T1000 (cell line): ENCODE results near the gene MAST3.
A peak's percentile ranks its signal among the peaks of the same experiment; 100 is the strongest.

Experiments used
- DNase-seq: peaks from one replicate; lab custom pipeline; 2025; ENCODE audit warnings: mixed read lengths; lab: John Stamatoyannopoulos, UW

Gene MAST3

DNA sequence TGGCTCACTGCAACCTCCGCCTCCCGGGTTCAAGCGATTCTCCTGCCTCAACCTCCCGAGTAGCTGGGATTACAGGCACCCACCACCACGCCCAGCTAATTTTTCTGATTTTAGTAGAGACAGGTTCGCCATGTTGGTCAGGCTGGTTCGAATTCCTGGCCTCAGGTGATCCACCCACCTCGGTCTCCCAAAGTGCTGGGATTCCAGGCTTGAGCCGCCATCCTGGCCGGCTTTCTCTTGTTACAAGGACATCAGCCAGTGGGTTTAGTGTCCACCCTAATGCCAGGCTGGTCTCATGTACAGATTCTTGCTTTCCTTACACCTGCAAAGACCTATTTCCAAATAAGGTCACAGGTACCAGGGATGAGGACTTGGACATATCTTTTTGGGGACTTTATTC, 62.2 kb downstream of the MAST3 start:
- DNase-seq, result no peak

DNA sequence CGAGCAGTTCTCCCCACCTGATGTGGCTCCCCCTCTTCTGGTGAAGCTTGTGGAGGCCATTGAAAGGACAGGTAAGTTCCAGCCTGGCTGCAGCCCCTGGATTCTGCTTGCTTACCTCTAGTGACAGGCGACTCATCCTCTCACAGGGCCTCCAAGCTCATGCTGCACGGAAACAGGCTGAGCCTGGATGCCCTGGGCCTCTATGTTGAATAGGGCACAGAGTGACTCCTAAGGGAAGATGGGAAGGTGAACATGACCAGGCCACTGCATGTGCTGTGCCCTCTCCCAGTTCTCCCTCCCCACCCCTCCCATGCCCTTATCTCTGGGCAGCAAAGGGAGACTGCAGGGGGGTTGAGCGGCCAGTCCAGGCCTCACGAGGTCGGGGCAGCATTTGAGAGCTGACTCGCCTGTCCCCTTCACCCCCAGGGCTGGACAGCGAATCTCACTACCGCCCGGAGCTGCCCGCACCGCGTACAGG, 63.0 kb downstream of the MAST3 start:
- no peak for DNase-seq

DNA sequence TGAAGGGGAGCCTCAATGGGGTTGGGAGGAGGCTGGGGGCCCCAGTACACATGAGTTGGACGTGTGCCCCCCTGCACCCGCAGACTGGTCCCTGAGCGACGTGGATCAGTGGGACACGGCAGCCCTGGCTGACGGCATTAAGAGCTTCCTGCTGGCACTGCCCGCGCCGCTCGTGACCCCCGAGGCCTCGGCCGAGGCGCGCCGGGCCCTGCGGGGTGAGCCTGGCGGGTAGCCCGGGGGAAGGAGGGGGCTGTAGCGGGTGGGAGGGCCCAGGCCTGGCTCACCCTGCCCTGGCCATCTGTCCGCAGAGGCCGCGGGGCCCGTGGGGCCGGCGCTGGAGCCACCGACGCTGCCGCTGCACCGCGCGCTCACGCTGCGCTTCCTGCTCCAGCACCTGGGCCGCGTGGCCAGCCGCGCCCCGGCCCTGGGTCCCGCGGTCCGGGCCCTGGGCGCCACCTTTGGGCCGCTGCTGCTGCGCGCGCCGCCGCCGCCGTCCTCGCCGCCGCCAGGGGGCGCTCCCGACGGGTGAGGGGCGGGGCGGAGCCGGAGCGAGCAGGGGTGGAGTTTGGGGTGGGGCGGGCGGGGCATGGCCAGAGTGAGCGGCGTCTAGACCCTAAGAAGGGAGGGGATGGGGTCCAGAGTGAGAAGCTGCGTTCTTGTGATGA, 63.5 kb downstream of the MAST3 start:
- peak; percentile 28 for DNase-seq

DNA sequence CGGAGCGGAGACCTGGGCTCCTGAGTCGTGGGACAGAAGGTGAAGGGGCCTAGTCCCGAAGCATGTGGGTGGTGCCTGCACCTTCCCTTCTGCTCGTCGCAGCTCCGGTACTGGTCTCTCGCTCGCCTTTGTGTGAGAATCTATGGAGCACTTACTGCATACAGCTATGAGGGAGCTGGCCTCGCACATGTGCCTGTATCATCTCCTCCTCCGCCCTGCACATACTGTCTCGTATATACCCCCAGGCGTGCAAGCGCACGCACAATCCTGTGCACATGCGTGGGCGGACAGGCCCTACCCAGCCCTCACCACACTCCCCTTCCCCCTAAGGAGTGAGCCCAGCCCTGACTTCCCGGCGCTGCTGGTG, 64.0 kb downstream of the MAST3 start:
- DNase-seq, result no peak

DNA sequence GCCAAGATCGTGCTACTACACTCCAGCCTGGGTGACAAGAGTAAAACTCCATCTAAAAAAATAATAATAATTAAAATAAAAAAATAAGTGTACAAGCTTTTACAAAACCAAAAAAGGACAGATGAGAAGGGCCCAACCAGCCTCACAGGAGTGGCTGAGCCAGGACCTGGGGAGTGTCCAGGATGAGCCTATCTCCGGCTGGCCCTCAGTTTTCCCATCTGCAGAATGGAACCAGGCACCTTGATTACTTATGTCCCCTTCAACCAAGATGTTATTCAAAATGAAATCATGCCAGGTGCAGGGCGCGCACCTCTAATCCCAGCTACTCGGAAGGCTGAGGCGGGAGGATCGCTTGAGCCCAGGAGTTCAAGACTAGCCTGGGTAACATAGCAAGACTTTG, 66.5 kb downstream of the MAST3 start:
- no peak for DNase-seq

DNA sequence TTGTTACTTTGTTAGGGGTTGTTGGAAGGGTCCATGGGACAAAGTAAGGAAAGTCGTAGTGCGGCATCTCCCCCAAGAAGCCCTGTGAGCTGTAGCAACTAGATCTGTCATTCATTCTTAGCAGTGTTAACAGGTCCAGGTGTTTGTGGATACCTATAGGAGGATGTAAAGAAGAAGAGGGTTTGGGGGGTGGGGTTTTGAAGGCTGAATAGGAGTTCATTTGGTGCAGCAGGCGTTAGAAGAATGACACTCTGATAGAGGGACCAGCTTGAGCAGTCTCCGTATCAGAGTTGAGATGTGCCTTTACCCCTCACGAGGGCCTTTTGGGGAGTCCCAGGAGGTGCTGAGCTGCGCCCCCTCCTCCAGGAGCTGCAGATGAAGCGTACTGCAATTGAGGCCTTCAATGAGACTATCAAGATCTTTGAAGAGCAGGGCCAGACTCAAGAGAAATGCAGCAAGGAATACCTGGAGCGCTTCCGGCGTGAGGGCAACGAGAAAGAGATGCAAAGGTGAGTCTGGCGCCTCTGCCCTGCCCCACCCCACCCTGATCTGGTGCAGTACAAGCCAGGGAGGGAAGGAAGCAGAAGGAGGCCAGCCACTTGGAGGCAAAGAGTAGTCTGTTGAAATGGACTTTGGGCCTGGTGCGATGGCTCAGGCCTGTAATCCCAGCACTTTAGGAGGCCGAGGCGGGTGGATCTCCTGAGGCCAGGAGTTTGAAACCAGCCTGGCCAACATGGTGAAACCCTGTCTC, 68.4 kb downstream of the MAST3 start:
- DNase-seq, result no peak

DNA sequence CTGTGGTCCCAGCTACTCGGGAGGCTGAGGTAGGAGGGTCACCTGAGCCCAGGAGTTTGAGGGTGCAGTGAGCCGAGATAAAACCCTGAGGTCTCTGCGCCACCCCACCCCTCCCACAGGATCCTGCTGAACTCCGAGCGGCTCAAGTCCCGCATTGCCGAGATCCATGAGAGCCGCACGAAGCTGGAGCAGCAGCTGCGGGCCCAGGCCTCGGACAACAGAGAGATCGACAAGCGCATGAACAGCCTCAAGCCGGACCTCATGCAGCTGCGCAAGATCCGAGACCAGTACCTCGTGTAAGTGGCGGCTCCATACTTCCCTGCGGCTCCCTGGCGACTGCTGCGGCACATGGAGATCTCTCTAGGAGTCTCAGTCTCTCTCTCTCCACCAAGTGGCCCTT, 69.4 kb downstream of the MAST3 start:
- DNase-seq, result no peak

DNA sequence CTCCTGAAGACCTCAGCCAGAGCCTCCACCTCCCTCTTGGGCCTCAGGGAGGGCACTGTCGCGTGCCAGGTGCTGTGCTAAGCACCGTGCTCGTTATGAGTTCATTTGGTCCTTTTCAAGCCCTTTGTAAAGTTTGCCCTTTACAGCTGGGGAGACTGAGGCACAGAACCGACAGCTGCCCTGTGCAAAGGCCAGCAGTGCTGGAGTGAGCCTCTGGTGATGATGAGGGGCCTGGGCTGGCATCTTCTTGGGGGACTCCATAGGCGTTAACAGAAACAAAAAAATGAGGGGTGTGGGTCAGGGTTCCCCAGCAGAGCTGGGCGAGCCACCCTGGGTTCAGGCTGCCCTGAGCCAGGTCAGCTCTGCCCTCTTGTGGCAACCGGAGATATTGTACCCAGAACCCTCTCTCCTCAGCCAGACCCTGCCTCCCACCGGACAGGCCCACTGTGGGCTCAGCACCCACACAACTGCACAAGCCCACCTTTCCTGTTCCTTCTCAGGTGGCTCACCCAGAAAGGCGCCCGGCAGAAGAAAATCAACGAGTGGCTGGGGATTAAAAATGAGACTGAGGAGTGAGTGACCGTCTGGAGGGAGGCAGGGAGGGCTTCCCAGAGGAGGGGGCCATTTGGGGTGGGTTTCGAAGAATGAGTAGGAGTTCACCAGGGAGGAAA, 70.5 kb downstream of the MAST3 start:
- DNase-seq, result no peak

DNA sequence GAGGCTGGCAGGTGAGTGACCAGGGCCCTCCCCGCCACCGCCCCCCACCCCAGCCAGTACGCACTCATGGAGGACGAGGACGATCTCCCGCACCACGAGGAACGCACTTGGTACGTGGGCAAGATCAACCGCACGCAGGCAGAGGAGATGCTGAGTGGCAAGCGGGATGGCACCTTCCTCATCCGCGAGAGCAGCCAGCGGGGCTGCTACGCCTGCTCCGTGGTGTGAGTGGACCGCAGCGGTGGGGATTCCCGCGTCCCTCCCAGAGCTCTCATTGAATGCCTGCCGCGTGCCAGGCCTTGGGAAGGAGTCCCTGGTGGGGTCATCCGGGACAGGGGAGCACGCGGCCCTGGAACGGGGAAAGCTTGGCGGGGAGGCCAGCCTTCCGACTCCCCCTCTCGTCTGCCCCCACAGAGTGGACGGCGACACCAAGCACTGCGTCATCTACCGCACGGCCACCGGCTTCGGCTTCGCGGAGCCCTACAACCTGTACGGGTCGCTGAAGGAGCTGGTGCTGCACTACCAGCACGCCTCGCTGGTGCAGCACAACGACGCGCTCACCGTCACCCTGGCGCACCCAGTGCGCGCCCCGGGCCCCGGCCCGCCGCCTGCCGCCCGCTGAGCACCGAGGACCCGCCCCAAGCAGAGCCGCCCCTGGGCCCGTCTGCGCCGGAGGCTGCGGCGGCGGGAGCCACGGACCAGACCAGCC, 71.2 kb downstream of the MAST3 start:
- DNase-seq, result no peak

DNA sequence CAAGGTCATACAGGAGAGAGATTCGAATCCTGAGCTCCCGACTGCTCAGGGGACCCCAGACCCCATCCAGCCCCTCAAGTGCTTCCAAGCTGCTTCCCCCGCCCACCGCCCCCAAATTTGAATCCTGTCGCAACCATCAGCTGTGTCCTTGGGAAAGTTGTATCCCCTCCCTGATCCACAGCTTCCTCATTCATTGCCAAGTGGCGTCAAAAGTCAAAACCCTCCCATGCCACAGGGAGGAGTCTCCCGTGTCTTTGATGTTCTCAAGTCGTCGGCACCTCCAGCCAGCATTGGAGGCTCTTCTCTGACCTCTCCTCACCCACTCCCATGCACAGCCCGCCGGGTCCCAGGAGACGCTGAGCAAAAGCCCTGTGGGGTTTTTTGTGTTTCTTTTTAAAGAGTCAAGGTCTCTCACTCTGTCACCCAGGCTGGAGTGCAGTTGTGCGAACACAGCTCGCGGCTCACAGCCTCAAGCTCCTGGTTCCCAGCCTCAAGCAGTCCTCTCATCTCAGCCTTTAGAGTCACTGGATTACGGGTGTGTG, 73.2 kb downstream of the MAST3 start:
- DNase-seq, result no peak

DNA sequence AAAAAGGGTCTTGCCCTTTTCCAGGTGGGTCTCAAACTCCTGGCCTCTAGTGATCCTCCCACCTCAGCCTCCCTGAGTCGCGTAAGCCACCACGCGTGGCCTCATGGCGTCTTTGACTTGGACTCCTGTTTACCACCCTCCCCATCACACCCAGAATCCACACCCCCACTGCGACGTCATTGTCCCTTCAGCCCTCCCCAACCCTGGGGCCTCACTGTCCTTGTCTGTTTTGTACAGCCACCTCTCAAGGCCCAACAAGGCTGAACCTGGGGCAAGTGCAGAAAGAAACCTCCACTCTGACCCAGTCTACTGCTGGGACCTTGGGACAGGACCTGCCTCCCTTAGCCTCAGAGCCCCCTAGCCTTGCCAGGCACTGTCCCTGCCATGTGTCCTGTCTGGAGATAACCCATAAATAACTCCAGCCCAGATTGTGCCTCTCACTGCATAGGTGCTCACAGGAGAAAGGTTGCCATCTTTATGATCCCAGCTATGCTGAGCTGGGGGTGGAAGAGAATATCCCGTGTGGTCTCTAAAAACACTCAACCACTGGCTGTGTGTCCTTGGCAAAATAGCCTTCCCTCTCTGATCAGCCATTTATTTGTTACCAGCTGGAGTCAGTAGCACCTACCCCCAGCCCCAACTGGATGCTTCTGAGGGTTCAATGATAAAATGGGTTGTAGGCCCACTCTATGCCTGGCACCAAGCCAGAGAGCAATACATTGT, 74.2 kb downstream of the MAST3 start:
- DNase-seq, result no peak

DNA sequence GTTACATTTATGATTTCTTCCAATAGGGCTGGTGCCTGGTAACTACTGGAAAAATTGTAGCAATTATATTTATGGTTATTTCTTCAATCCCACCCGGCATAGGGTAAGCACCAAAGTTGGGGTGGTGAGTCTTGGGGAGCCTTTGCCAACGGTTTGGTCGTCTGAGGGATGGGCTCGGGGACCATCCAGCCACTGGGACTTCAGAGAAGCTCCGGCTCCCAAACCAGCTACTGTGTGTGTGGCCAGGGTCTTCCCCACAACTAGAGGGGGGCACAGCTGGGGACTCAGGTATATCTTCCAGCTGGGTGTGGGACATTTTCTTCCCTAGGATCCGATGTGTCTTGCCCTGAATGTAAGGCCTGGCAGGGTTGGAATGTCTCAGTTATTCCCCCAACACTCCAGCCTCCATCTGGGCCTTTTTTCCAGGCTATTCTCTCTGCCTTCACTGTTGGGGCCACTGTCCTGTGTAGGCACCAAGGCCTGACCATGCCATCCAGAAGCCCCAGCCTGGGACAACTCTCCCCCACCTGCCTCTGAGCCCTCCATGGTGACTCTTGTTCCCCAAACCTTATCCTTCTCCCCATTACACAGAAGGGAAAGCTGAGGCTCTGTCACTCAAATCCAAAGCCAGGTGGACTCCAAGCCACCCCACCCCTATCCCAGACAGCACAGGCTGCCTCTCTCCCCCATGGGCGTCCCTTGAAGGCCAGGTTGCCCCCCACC, 74.9 kb downstream of the MAST3 start:
- DNase-seq, result no peak

DNA sequence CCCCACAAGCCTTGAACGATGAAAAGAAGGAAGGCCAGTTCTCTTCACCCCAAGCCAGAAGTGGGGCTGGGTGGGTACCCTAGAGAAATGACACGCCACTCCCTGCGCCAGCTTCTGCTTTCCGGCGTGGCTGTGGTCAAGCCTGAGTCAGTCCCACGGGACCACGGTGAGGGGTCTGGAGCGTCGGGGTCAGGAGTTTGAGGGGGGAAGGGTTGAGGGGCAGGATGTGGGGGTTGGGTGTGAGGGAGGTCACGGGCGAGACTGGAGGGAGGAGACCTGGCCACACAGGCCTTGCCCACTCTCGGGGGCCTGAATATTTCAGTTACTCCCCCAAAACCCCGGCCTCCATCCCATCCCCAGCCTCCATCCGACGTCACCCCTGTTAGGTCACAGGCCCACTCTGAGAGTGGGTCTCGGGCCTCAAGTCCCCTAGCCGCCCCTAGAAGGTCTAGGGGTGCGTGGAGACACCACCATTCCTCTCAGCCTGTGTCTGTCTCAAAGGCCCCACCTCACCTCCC, 75.5 kb downstream of the MAST3 start:
- DNase-seq, result no peak

DNA sequence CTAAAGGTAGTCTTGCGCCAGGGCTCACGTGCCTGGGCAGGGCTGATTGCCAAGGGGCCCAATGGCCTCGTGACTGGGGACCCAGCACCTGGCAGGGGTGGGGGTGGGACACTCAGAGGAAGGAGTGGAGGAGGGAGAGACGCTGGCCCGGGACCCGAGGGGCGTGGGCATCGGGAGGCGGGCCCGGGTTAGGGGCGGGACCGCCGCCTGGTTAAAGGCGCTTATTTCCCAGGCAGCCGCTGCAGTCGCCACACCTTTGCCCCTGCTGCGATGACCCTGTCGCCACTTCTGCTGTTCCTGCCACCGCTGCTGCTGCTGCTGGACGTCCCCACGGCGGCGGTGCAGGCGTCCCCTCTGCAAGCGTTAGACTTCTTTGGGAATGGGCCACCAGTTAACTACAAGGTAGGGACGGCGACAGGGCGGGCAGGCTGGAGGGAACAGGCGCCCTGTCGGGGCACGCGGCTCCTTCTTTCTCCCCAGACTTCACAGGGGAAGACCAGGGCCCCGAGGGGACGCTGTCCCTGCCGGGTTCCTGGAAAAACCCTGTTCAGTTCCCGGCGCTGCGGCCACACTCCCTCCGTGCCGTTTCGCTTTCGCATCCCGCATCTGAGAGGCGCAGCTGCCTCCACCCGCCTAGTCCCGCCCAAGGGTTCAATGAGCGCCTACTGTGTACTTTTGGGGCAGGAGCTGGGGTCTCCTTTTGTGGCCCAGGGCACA, 76.2 kb downstream of the MAST3 start, which contains the start of gene IFI30:
Gene IFI30 (plus strand): TSS at position 242 of the 717 bp plus-strand sequence. CDS start 29 bp downstream, at position 271.
- no peak for DNase-seq

DNA sequence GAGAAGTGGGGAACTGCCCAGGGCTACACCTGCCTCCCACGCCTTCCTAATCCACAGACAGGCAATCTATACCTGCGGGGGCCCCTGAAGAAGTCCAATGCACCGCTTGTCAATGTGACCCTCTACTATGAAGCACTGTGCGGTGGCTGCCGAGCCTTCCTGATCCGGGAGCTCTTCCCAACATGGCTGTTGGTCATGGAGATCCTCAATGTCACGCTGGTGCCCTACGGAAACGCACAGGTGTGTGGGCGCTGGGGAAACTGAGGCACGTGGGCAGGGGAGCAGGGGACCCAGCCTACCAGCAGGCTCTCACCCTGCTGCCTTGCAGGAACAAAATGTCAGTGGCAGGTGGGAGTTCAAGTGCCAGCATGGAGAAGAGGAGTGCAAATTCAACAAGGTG, 77.4 kb downstream of the MAST3 start:
- no peak for DNase-seq

DNA sequence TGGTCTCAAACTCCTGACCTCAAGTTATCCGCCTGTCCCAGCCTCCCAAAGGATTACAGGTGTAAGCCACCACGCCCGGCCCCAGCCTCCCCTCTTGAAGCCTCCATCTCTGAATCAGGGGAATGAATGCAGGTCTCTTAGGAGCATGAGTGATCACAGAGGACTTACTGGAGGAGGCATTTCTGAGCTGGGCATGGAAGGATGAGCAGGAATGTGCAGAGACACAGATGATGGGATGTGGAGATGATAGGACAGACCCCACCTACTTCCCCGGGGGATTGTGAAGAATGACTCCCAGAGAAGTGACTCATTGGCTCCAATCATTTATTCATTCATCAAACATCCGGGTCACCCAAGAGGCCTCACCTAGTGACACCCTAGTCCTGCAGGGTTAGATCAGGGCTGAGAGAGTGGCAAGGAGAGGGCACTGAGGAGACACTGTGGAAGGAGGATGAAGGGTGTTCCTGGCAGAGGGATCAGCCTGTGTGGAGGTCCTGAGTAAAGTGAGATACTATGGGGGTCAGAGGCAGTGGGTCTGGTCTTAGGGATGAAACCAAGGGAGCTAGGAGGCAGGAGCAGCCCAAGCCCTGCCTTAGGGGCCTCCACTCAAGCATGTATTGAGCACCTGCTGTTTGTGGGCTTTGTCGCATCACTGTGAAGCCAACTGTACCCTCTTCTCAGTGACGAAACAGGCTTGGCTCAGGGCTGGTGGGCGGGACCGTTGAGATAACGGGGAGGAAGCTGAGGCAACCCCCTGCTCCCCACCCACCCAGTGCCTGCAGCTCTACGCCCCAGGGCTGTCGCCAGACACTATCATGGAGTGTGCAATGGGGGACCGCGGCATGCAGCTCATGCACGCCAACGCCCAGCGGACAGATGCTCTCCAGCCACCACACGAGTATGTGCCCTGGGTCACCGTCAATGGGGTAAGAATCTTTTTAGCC, 79.1 kb downstream of the MAST3 start:
- DNase-seq, result no peak

DNA sequence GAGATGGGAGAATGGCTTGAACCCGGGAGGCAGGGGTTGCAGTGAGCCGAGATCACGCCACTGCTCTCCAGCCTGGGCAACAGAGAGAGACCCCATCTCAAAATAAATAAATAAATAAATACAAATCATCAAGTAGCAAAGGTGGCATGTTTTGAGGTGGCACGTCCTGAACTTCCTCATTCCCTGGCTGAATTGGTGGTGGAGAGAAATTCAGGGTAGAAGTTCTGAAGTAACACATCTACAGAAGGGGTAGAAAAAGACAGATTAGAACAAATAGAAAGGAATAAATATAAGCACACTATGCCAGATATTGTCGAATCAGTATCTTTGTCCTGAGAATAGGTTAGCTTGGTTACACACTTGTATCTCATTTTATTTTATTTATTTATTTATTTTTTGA, 82.4 kb downstream of the MAST3 start:
- no peak for DNase-seq

DNA sequence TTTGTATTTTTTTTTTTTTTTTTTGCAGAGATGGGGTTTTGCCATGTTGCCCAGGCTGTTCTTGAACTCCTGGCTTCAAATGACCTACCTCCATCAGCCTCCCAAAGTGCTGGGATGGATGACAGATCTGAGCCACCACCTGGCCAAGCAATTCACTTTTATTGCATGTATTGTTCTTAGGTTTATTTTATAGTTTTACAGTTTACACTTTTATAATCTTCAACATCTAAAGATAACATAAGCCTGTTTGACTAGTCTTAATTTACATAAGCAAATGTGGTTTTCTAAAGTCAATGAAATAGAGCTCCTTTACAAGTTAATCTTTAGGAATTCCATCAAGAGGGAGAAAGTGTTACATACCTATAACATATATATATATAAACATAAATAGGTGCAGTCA, 86.0 kb downstream of the MAST3 start:
- no peak for DNase-seq

DNA sequence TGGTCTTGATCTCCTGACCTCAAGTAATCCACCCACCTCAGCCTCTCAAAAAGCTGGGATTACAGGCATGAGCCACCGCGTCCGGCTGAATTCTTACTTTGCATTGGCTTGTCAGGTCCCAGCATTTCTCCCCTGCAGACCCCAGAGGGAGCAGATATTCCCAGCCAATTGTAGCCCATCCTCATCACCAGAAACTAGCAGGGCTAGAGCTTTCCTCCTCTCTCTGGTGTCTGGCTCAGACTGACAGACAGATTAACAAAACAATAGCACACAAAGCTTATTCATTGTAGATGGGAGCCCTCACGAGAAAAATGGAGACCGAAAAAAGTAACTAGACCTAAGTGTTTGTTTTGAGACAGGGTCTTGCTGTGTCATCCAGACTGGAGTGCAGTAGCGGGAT, 88.0 kb downstream of the MAST3 start:
- DNase-seq, result no peak
